Stomach (tissue), 9 donors: ENCODE results near the gene LCN6. TPM values are rescaled to one million over a fixed set of nuclear protein-coding genes. Genes with fewer than 3 reads are reported as not detected.
A peak's percentile ranks its signal among the peaks of the same experiment; 100 is the strongest.
"Not testable (repeated sequence)": the region's sequence is repeated elsewhere in the genome, so short reads cannot be mapped to it uniquely, and the experiment has no call there.

Source experiments
- DNase-seq, 2 donors: peaks; one replicate each; pipeline versions ENCODE4 v3.0.0 to v3.0.0-alpha.2; 2013 to 2019
- H3K27ac ChIP-seq, 5 donors: fragments of 200-600 bp in 4 of 5; sonication (generic) in 4 of 5; one replicate each; pipeline ENCODE4 v1.5.1; 2013 to 2019; ENCODE audit warnings: mild to moderate bottlenecking in 1 of 5, moderate library complexity in 1 of 5
- H3K27me3 ChIP-seq, 3 donors: fragments of 200-600 bp; sonication (generic); one replicate each; pipeline ENCODE4 v1.5.1; 2017 to 2019; ENCODE audit warnings: mixed run types in 1 of 3
- H3K36me3 ChIP-seq, 4 donors: fragments of 200-600 bp; sonication (generic); 1 replicate in 3 of 4; 2 replicates in 1 of 4; pipeline ENCODE4 v1.5.1; 2016 to 2019
- H3K4me1 ChIP-seq, 4 donors: fragments of 200-600 bp; sonication (generic); one replicate each; pipeline ENCODE4 v1.5.1; 2016 to 2019
- H3K4me3 ChIP-seq, 4 donors: fragments of 200-600 bp; sonication (generic) in 3 of 4; one replicate each; pipeline ENCODE4 v1.5.1; 2016 to 2019; ENCODE audit warnings: mild to moderate bottlenecking in 1 of 4
- H3K9me3 ChIP-seq, 4 donors: fragments of 200-600 bp; sonication (generic); one replicate each; pipeline ENCODE4 v1.5.1; 2016 to 2019
- EP300 ChIP-seq: sonication (generic); formaldehyde crosslinking; IDR thresholded peaks from one replicate; pipeline ENCODE4 v1.6.1; 2017; ENCODE audit warnings: antibody characterized with exemption
- POLR2A ChIP-seq, 4 donors: fragments of 450-650 bp; IDR thresholded peaks; one replicate each; pipeline ENCODE4 v1.6.1; 2016; ENCODE audit warnings: antibody characterized with exemption in 4 of 4, control low read depth in 2 of 4, mild to moderate bottlenecking in 1 of 4, moderate library complexity in 1 of 4
- POLR2AphosphoS5 ChIP-seq, 3 donors: sonication (generic); formaldehyde crosslinking; IDR thresholded peaks; one replicate each; pipeline ENCODE4 v1.6.1; 2016; ENCODE audit warnings: antibody characterized with exemption in 3 of 3
- WGBS, 5 donors: extraction: QIAGEN DNeasy Blood & Tissue Kit in 3 of 5; methylation state at CpG; one replicate each; pipeline versions ENCODE4 v1.1.5 to v1.1.7; 2013 to 2018; 5-methylcytosine and 5-hydroxymethylcytosine counted together
- intact Hi-C: fragments of 100-400 bp; cut with DNase I; formaldehyde crosslinking; loops from one replicate; pipeline ENCODE4 v1.15.1; 2023; ENCODE audit warnings: low total_unique reads
- polyA plus RNA-seq, 3 donors: library from polyadenylated mRNA; stranded (reverse); fragments of 200-250 nt; gene quantifications; one replicate each; pipeline ENCODE4 v1.2.3, GENCODE V29; 2013
- total RNA-seq, 5 donors: library from RNA; depleted of rRNA; stranded (reverse); fragments of >200 nt; gene quantifications; one replicate each; pipeline versions ENCODE4 v1.1.0 to v1.2.3, GENCODE V29; 2014 to 2016
- TF ChIP-seq, protein P1 (sequence below), 7 experiments: fragments of 450-650 bp in 4 of 7; fragments of 200-600 bp in 3 of 7; sonication (generic) in 3 of 7; IDR thresholded peaks; one replicate each; pipeline ENCODE4 v1.5.1; 2016 to 2019; ENCODE audit warnings: antibody characterized with exemption in 7 of 7, control low read depth in 2 of 7, mild to moderate bottlenecking in 1 of 7
- donor health status: healthy with polysubstance abuse.
- donor health status: Bipolar disorder and iron deficiency.
- donor health status: healthy.

The LCN6 gene
- total and polyA plus RNA-seq, 8 donors: 7.0 to 31.2 (median 19.2) TPM; not detected in 2

- Histone ChIP-seq H3K36me3 (peaks cover 0 to 22% (median 10%) of the 10 kb centered on the region in 4 donors), H3K4me1 (peaks cover 32 to 73% (median 65%) of the 10 kb centered on the region in 4 donors), H3K4me3 (peak overlapping the region; percentile 54 to 75 (median 62)), H3K27ac (peak overlapping the region; percentile 91 to 98 (median 97)), H3K27me3 (peaks cover 0 to 9% (median 0%) of the 10 kb centered on the region in 3 donors), H3K9me3 (no peaks in the 10 kb centered on the region)
- DNase-seq: peak; percentile 84 to 92
- intact Hi-C loops: no loop called here
- WGBS, 5 donors: 2 to 6% (median 3%) methylated on average over 18 to 29 of the region's 29 CpGs
- TF ChIP-seq EP300 (no peak), POLR2AphosphoS5 (IDR thresholded peaks at IDR 0.05) (peak in 2 of 3 donors; percentile 7 to 53), POLR2A (IDR thresholded peaks at IDR 0.05) (no peak)
- TF ChIP-seq, protein P1, sequence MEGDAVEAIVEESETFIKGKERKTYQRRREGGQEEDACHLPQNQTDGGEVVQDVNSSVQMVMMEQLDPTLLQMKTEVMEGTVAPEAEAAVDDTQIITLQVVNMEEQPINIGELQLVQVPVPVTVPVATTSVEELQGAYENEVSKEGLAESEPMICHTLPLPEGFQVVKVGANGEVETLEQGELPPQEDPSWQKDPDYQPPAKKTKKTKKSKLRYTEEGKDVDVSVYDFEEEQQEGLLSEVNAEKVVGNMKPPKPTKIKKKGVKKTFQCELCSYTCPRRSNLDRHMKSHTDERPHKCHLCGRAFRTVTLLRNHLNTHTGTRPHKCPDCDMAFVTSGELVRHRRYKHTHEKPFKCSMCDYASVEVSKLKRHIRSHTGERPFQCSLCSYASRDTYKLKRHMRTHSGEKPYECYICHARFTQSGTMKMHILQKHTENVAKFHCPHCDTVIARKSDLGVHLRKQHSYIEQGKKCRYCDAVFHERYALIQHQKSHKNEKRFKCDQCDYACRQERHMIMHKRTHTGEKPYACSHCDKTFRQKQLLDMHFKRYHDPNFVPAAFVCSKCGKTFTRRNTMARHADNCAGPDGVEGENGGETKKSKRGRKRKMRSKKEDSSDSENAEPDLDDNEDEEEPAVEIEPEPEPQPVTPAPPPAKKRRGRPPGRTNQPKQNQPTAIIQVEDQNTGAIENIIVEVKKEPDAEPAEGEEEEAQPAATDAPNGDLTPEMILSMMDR (IDR thresholded peaks at IDR 0.05): peak in 6 of 7 experiments; percentile 22 to 95 (median 94)
Observed at GRCh38 chr9:136791516-136792276, 43.4 kb upstream of the LCN6 start.

GRCh38 chr9:136790640-136791515 lies 42.6 kb upstream of the LCN6 start, which contains the start of gene TMEM141:
Gene TMEM141, plus strand, starts transcription at chr9:136791344. Its CDS starts 27 bp downstream, at chr9:136791371.
- H3K27ac ChIP-seq: peak within 1 kb of the TSS; percentile 91 to 98 (median 97)
- 0 to 1% (median 1%) methylated on average over 31 to 70 of the region's 70 CpGs for WGBS, 5 donors
- DNase-seq: peak; percentile 100
- intact Hi-C loops: no loop called here
- H3K9me3 ChIP-seq: no peaks in the 10 kb centered on the region
- H3K36me3 ChIP-seq: peaks cover 0 to 22% (median 10%) of the 10 kb centered on the region in 4 donors
- H3K4me3 ChIP-seq: peak within 1 kb of the TSS; percentile 54 to 75 (median 62)
- peaks cover 23 to 65% (median 61%) of the 10 kb centered on the region in 4 donors for H3K4me1 ChIP-seq
- TF ChIP-seq POLR2AphosphoS5 (IDR thresholded peaks at IDR 0.05): peak; percentile 55 to 95 (median 86)
- peak in 2 of 4 donors; percentile 46 to 61 for TF ChIP-seq POLR2A (IDR thresholded peaks at IDR 0.05)
- TF ChIP-seq EP300: no peak
- peaks cover 0 to under 1% (median 0%) of the 10 kb centered on the region in 3 donors for H3K27me3 ChIP-seq

DNA sequence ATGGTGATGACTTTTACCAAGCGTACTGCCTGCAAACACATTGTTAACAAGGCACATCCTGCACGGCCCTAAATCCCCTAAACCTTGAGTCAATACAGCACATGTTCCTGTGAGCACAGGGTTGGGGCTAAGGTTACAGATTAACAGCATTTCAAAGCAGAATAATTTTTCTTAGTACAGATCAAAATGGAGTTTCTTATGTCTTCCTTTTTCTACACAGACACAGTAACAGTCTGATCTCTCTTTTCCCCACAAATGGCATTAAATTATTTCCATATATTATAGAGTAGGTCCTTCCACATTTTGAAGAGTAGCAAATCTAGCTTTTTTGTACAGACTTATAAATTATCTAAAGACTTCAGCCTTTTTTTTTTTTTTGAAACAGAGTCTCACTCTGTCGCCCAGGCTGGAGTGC lies 41.2 kb upstream of the LCN6 start:
- peak overlapping the region; percentile 47 to 98 (median 91) for H3K27ac ChIP-seq
- WGBS, 5 donors: 28 to 67% (median 41%) methylated on average over 3 of the region's 3 CpGs
- H3K9me3 ChIP-seq: no peaks in the 10 kb centered on the region
- DNase-seq: no peak
- intact Hi-C loops: loop anchor here (5.0 kb wide), 1 partner anchor 248 kb away; no protein-coding TSS in a partner anchor
- TF ChIP-seq EP300: no peak
- TF ChIP-seq POLR2A (IDR thresholded peaks at IDR 0.05): no peak
- TF ChIP-seq, protein P1 (IDR thresholded peaks at IDR 0.05): no peak
- TF ChIP-seq POLR2AphosphoS5 (IDR thresholded peaks at IDR 0.05): no peak
- H3K4me1 ChIP-seq: peaks cover 22 to 58% (median 53%) of the 10 kb centered on the region in 4 donors
- no peaks in the 10 kb centered on the region for H3K27me3 ChIP-seq
- no peak overlapping the region for H3K4me3 ChIP-seq
- H3K36me3 ChIP-seq: peaks cover 0 to 22% (median 10%) of the 10 kb centered on the region in 4 donors

GRCh38 chr9:136788644-136789522 lies 40.6 kb upstream of the LCN6 start:
- peaks cover 22 to 58% (median 52%) of the 10 kb centered on the region in 4 donors for H3K4me1 ChIP-seq
- intact Hi-C loops: loop anchor here (5.0 kb wide), 1 partner anchor 248 kb away; no protein-coding TSS in a partner anchor
- WGBS, 5 donors: 32 to 56% (median 42%) methylated on average over 27 of the region's 27 CpGs
- H3K9me3 ChIP-seq, H3K4me3 ChIP-seq, H3K27me3 ChIP-seq: not testable (repeated sequence)
- peak overlapping the region; percentile 7 to 91 (median 47) for H3K27ac ChIP-seq
- peaks cover 0 to 16% (median 10%) of the 10 kb centered on the region in 4 donors for H3K36me3 ChIP-seq
- DNase-seq: peak in 1 of 2 donors; percentile 59
